Ammon's horn (tissue), 1 donor: ENCODE data around the gene OPCML.

ENCODE experiments used
- DNase-seq: peaks from one replicate; pipeline ENCODE4 v3.0.0-alpha.2; 2016; ENCODE audit warnings: low spot score

Gene OPCML

GRCh38 chr11:133355095-133355494, 177.2 kb downstream of the OPCML start:
- no peak for DNase-seq

GRCh38 chr11:133354069-133354468, 178.2 kb downstream of the OPCML start:
- DNase-seq, result no peak

GRCh38 chr11:133350045-133350444, 182.3 kb downstream of the OPCML start:
- DNase-seq, result no peak

GRCh38 chr11:133347988-133348387, 184.3 kb downstream of the OPCML start:
- DNase-seq, result no peak

GRCh38 chr11:133346137-133346536, 186.2 kb downstream of the OPCML start:
- no peak for DNase-seq

GRCh38 chr11:133343951-133344350, 188.3 kb downstream of the OPCML start:
- no peak for DNase-seq

- DNase-seq, result no peak
Observed at GRCh38 chr11:133339495-133340140, 192.7 kb downstream of the OPCML start.

- no peak for DNase-seq
Observed at GRCh38 chr11:133338588-133338987, 193.7 kb downstream of the OPCML start.

- no peak for DNase-seq
Observed at GRCh38 chr11:133337951-133338418, 194.3 kb downstream of the OPCML start.

GRCh38 chr11:133337193-133337592, 195.1 kb downstream of the OPCML start:
- no peak for DNase-seq

GRCh38 chr11:133331031-133331430, 201.3 kb downstream of the OPCML start:
- no peak for DNase-seq

GRCh38 chr11:133326849-133327248, 205.5 kb downstream of the OPCML start:
- no peak for DNase-seq

GRCh38 chr11:133326332-133326731, 206.0 kb downstream of the OPCML start:
- no peak for DNase-seq

GRCh38 chr11:133325711-133326110, 206.6 kb downstream of the OPCML start:
- no peak for DNase-seq

- no peak for DNase-seq
Observed at GRCh38 chr11:133323354-133323753, 208.9 kb downstream of the OPCML start.

- no peak for DNase-seq
Observed at GRCh38 chr11:133318221-133318620, 214.1 kb downstream of the OPCML start.

GRCh38 chr11:133311230-133311629, 221.1 kb downstream of the OPCML start:
- DNase-seq, result no peak

- no peak for DNase-seq
Observed at GRCh38 chr11:133306019-133306418, 226.3 kb downstream of the OPCML start.

GRCh38 chr11:133305208-133305956, 226.9 kb downstream of the OPCML start:
- no peak for DNase-seq

- DNase-seq, result no peak
Observed at GRCh38 chr11:133303262-133303661, 229.0 kb downstream of the OPCML start.

GRCh38 chr11:133302056-133302455, 230.2 kb downstream of the OPCML start:
- DNase-seq, result no peak

- DNase-seq, result no peak
Observed at GRCh38 chr11:133300666-133301065, 231.6 kb downstream of the OPCML start.

GRCh38 chr11:133291780-133292179, 240.5 kb downstream of the OPCML start:
- no peak for DNase-seq

GRCh38 chr11:133285359-133285758, 246.9 kb downstream of the OPCML start:
- DNase-seq, result no peak
